IPS DF 6.9 (cell line): Measurements from ENCODE around the gene POLR2J3.
"Not testable (repeated sequence)": the region's sequence is repeated elsewhere in the genome, so short reads cannot be mapped to it uniquely, and the experiment has no call there.

Source experiments
- DNase-seq: peaks from one replicate; pipeline ENCODE4 v3.0.0-alpha.2; 2013; ENCODE audit warnings: low read depth, low spot score
- H3K27ac ChIP-seq: one replicate; pipeline ENCODE4 v1.5.1; 2013; ENCODE audit warnings: low read length, control low read depth
- H3K27me3 ChIP-seq: 2 replicates; pipeline ENCODE4 v1.6.1; 2013; ENCODE audit warnings: mild to moderate bottlenecking, low read length; ENCODE audit not compliant: control insufficient read depth, insufficient read depth
- H3K36me3 ChIP-seq: 2 replicates; pipeline ENCODE4 v1.6.1; 2013; ENCODE audit warnings: low read length; ENCODE audit not compliant: control insufficient read depth, insufficient read depth
- H3K4me1 ChIP-seq: 2 replicates; pipeline ENCODE4 v1.6.1; 2013; ENCODE audit warnings: low read length; ENCODE audit not compliant: control insufficient read depth, insufficient read depth
- H3K4me3 ChIP-seq: 2 replicates; pipeline ENCODE4 v1.5.1; 2013; ENCODE audit warnings: mild to moderate bottlenecking, low read length
- H3K9me3 ChIP-seq: 2 replicates; pipeline ENCODE4 v1.6.1; 2013; ENCODE audit warnings: low read length, inconsistent platforms; ENCODE audit not compliant: control insufficient read depth, insufficient read depth
- WGBS: extraction: QIAGEN DNeasy Blood & Tissue Kit; methylation state at CpG from one replicate; pipeline ENCODE4 v1.1.7; 2013; ENCODE audit warnings: mixed read lengths, missing lambda C conversion rate; ENCODE audit not compliant: insufficient read length, insufficient coverage; 5-methylcytosine and 5-hydroxymethylcytosine counted together

Gene POLR2J3

GRCh38 chr7:102581722-102582121, 9.3 kb upstream of the POLR2J3 start:
- H3K9me3 ChIP-seq, H3K27me3 ChIP-seq, DNase-seq, H3K36me3 ChIP-seq, H3K4me1 ChIP-seq, H3K4me3 ChIP-seq, H3K27ac ChIP-seq: not testable (repeated sequence)
- no CpG with 5 or more reads among the region's 5 CpGs for WGBS

- H3K4me3 ChIP-seq, H3K27ac ChIP-seq, H3K4me1 ChIP-seq, DNase-seq, H3K27me3 ChIP-seq, H3K9me3 ChIP-seq, H3K36me3 ChIP-seq: not testable (repeated sequence)
- whole genome bisulfite sequencing = no CpG with 5 or more reads among the region's 5 CpGs
These were observed 6.1 kb upstream of the POLR2J3 start for GRCh38 chr7:102578486-102578885.

- H3K27me3 ChIP-seq, H3K27ac ChIP-seq, H3K36me3 ChIP-seq, H3K4me3 ChIP-seq, H3K9me3 ChIP-seq, DNase-seq, H3K4me1 ChIP-seq: not testable (repeated sequence)
- no CpG with 5 or more reads among the region's 7 CpGs for WGBS
These were observed 5.2 kb upstream of the POLR2J3 start for GRCh38 chr7:102577315-102578240.

- H3K27me3 ChIP-seq, DNase-seq, H3K4me3 ChIP-seq, H3K27ac ChIP-seq, H3K36me3 ChIP-seq, H3K4me1 ChIP-seq, H3K9me3 ChIP-seq: not testable (repeated sequence)
- no CpG with 5 or more reads among the region's 3 CpGs for WGBS
These were observed 4.0 kb upstream of the POLR2J3 start for GRCh38 chr7:102576363-102576762.

GRCh38 chr7:102574607-102575006, 2.2 kb upstream of the POLR2J3 start:
- DNase-seq, H3K27ac ChIP-seq, H3K9me3 ChIP-seq, H3K36me3 ChIP-seq, H3K4me1 ChIP-seq, H3K27me3 ChIP-seq, H3K4me3 ChIP-seq: not testable (repeated sequence)
- WGBS = no CpG with 5 or more reads among the region's 6 CpGs

- not testable (repeated sequence) for H3K4me1 ChIP-seq, DNase-seq, H3K27ac ChIP-seq, H3K4me3 ChIP-seq, H3K36me3 ChIP-seq, H3K27me3 ChIP-seq, H3K9me3 ChIP-seq
- no CpG with 5 or more reads among the region's 11 CpGs for WGBS
These were observed 3.8 kb downstream of the POLR2J3 start for GRCh38 chr7:102568620-102569019.

- not testable (repeated sequence) for H3K4me1 ChIP-seq, H3K27ac ChIP-seq, H3K27me3 ChIP-seq, H3K36me3 ChIP-seq, H3K9me3 ChIP-seq, H3K4me3 ChIP-seq, DNase-seq
- WGBS = no CpG with 5 or more reads among the region's 6 CpGs
These were observed 21.5 kb downstream of the POLR2J3 start, which contains the start of gene SPDYE2 for GRCh38 chr7:102550808-102551422. SPDYE2 (plus strand) TSS chr7:102551226; CDS start chr7:102553256, 2,030 bp downstream.

GRCh38 chr7:102546353-102546752, 26.0 kb downstream of the POLR2J3 start:
- H3K4me1 ChIP-seq, H3K9me3 ChIP-seq, H3K27me3 ChIP-seq, H3K36me3 ChIP-seq, H3K27ac ChIP-seq, H3K4me3 ChIP-seq, DNase-seq: not testable (repeated sequence)
- no CpG with 5 or more reads among the region's 6 CpGs for WGBS

GRCh38 chr7:102545288-102545687, 27.1 kb downstream of the POLR2J3 start:
- H3K4me3 ChIP-seq, H3K4me1 ChIP-seq, H3K36me3 ChIP-seq, DNase-seq, H3K27me3 ChIP-seq, H3K27ac ChIP-seq, H3K9me3 ChIP-seq: not testable (repeated sequence)
- no CpG with 5 or more reads among the region's 12 CpGs for WGBS

- WGBS = no CpG with 5 or more reads among the region's 1 CpG
- H3K27me3 ChIP-seq, H3K27ac ChIP-seq, H3K36me3 ChIP-seq, DNase-seq, H3K4me1 ChIP-seq, H3K9me3 ChIP-seq, H3K4me3 ChIP-seq: not testable (repeated sequence)
These were observed 28.0 kb downstream of the POLR2J3 start for GRCh38 chr7:102544372-102544771.
